Adrenal gland (tissue), 5 donors: ENCODE measurements around the gene CADPS.

Experiments
- CTCF ChIP-seq, 6 experiments: fragments of 450-650 bp in 4 of 6; fragments of 200-600 bp in 2 of 6; sonication (generic) in 1 of 6; IDR thresholded peaks; 1 replicate in 5 of 6; 2 replicates in 1 of 6; pipeline versions ENCODE4 v1.5.1 to v1.8.0; 2016 to 2021; ENCODE audit warnings: antibody characterized with exemption in 6 of 6, mild to moderate bottlenecking in 2 of 6, moderate library complexity in 1 of 6
- POLR2A ChIP-seq, 2 donors: fragments of 450-650 bp; IDR thresholded peaks; one replicate each; pipeline ENCODE4 v1.6.1; 2017; ENCODE audit warnings: antibody characterized with exemption in 2 of 2, mild to moderate bottlenecking in 2 of 2, moderate library complexity in 1 of 2
- donor health status: DM: no; HTN: no; CAD: no.

DNA sequence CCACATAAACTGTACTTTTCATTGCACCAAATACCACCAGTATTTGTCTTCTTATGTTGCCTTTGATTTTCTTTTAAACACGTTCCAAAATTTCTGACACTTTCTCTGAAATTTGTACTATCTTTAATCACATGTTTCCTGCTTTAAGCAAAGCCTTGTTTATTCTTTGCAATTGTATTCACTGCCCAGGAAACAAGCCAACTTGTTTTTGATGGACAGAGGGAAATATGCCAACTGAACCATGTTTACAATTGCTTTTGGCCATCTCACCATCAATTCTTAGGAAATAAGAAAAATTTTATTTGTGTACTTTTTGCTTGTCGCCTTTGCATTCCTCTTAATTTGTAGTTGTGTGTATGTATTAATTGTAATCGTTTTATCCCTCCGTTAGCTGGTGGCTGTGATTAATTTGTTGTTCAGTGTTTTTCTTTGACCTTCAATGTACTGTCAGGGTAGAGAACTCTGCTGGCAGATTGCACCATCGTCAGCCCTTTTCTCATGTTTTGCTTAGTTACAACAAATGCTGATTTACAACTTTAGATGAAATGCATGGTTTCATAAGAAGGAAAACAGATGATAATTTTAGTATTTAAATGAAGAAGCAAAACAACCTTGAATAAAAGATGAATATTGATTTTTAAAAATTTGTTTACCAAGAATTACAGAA lies 482.5 kb downstream of the CADPS start:
- TF ChIP-seq CTCF (IDR thresholded peaks at IDR 0.05) = no peak
- TF ChIP-seq POLR2A (IDR thresholded peaks at IDR 0.05) = no peak
